Esophagus muscularis mucosa (tissue), 4 donors: ENCODE measurements around the gene RNF168. TPM values are rescaled to one million over a fixed set of nuclear protein-coding genes. Genes with fewer than 3 reads are reported as not detected.
"Not testable (repeated sequence)": the region's sequence is repeated elsewhere in the genome, so short reads cannot be mapped to it uniquely, and the experiment has no call there.

Experiments
- DNase-seq: peaks from one replicate; pipeline ENCODE4 v3.0.0-alpha.2; 2017; ENCODE audit errors: extremely low spot score
- H3K27ac ChIP-seq, 4 donors: fragments of 200-600 bp; sonication (generic); replicated peaks in 1 of 4; 1 replicate in 3 of 4; 2 replicates in 1 of 4; pipeline ENCODE4 v1.5.1; 2016 to 2019; ENCODE audit warnings: mild to moderate bottlenecking in 1 of 4
- H3K27me3 ChIP-seq, 4 donors: fragments of 200-600 bp; sonication (generic); one replicate each; pipeline versions ENCODE4 v1.5.1 to v1.6.0; 2016 to 2019
- H3K36me3 ChIP-seq, 4 donors: fragments of 200-600 bp; sonication (generic); one replicate each; pipeline ENCODE4 v1.5.1; 2016 to 2019
- H3K4me1 ChIP-seq, 4 donors: fragments of 200-600 bp; sonication (generic); one replicate each; pipeline ENCODE4 v1.5.1; 2016 to 2019
- H3K4me3 ChIP-seq, 4 donors: fragments of 200-600 bp; sonication (generic); 1 replicate in 2 of 4; 2 replicates in 2 of 4; pipeline ENCODE4 v1.5.1; 2016 to 2019; ENCODE audit warnings: mild to moderate bottlenecking in 4 of 4, moderate library complexity in 1 of 4
- H3K9me3 ChIP-seq, 4 donors: fragments of 200-600 bp; sonication (generic); 1 replicate in 3 of 4; 2 replicates in 1 of 4; pipeline ENCODE4 v1.5.1; 2016 to 2019
- CTCF ChIP-seq, 3 experiments: fragments of 200-600 bp in 2 of 3; fragments of 450-650 bp in 1 of 3; sonication (generic) in 2 of 3; IDR thresholded peaks; one replicate each; pipeline ENCODE4 v1.5.1; 2017 to 2019; ENCODE audit warnings: antibody characterized with exemption in 3 of 3, mild to moderate bottlenecking in 2 of 3, moderate library complexity in 1 of 3
- EP300 ChIP-seq: sonication (generic); formaldehyde crosslinking; IDR thresholded peaks from one replicate; pipeline ENCODE4 v1.6.1; 2017; ENCODE audit warnings: antibody characterized with exemption
- POLR2A ChIP-seq: fragments of 450-650 bp; IDR thresholded peaks from one replicate; pipeline ENCODE4 v1.6.1; 2017; ENCODE audit warnings: antibody characterized with exemption, moderate library complexity, mild to moderate bottlenecking, low read depth
- POLR2AphosphoS5 ChIP-seq, 2 donors: sonication (generic); formaldehyde crosslinking; IDR thresholded peaks; one replicate each; pipeline ENCODE4 v1.6.1; 2017; ENCODE audit warnings: antibody characterized with exemption in 2 of 2
- WGBS: methylation state at CpG from one replicate; pipeline ENCODE4 v1.1.5; 2018; 5-methylcytosine and 5-hydroxymethylcytosine counted together
- intact Hi-C: fragments of 100-400 bp; cut with DNase I; formaldehyde crosslinking; loops from one replicate; pipeline ENCODE4 v1.15.1; 2023
- total RNA-seq, 4 donors: library from RNA; depleted of rRNA; stranded (reverse); fragments of >200 nt; gene quantifications; one replicate each; pipeline versions ENCODE4 v1.1.0 to v1.2.1, GENCODE V29; 2016

The RNF168 gene
- total RNA-seq, 4 donors from 2014 or later: 17.2 to 23.0 (median 22.3) TPM

GRCh38 chr3:196524527-196524926 is 21.0 kb upstream of the RNF168 start:
- no peak for TF ChIP-seq EP300
- TF ChIP-seq CTCF (IDR thresholded peaks at IDR 0.05): no peak
- no peak for TF ChIP-seq POLR2AphosphoS5 (IDR thresholded peaks at IDR 0.05)
- TF ChIP-seq POLR2A: no peak
- no peak overlapping the region for H3K4me3 ChIP-seq
- no peak overlapping the region for H3K27ac ChIP-seq
- no peak for DNase-seq
- no peaks in the 10 kb centered on the region for H3K27me3 ChIP-seq
- WGBS: 62% methylated on average over 5 of the region's 5 CpGs
- H3K4me1 ChIP-seq: peaks cover 0 to 11% (median 9%) of the 10 kb centered on the region in 4 donors
- H3K9me3 ChIP-seq: peaks cover 0 to 11% (median 10%) of the 10 kb centered on the region in 4 donors
- intact Hi-C loops: loop anchor here (10.0 kb wide), 1 partner anchor 450 kb away; no protein-coding TSS in a partner anchor
- no peaks in the 10 kb centered on the region for H3K36me3 ChIP-seq

- intact Hi-C loops: loop anchor here (10.0 kb wide), 1 partner anchor 449 kb away; no protein-coding TSS in a partner anchor
- H3K4me1 ChIP-seq: peaks cover 2 to 8% (median 5%) of the 10 kb centered on the region in 4 donors
- no peaks in the 10 kb centered on the region for H3K36me3 ChIP-seq
- peaks cover 0 to 18% (median 17%) of the 10 kb centered on the region in 4 donors for H3K9me3 ChIP-seq
- H3K27me3 ChIP-seq: no peaks in the 10 kb centered on the region
- no peak overlapping the region for H3K27ac ChIP-seq
- no peak overlapping the region for H3K4me3 ChIP-seq
- DNase-seq: no peak
- TF ChIP-seq EP300 (no peak), POLR2A (no peak), CTCF (IDR thresholded peaks at IDR 0.05) (no peak), POLR2AphosphoS5 (IDR thresholded peaks at IDR 0.05) (no peak)
- WGBS: 87% methylated on average over 4 of the region's 4 CpGs
Observed at GRCh38 chr3:196523841-196524240, 20.3 kb upstream of the RNF168 start.

GRCh38 chr3:196521291-196521690 is 17.7 kb upstream of the RNF168 start:
- H3K9me3 ChIP-seq: peaks cover 0 to 24% (median 23%) of the 10 kb centered on the region in 4 donors
- not testable (repeated sequence) for DNase-seq, H3K27me3 ChIP-seq, H3K4me1 ChIP-seq, H3K4me3 ChIP-seq, H3K27ac ChIP-seq, H3K36me3 ChIP-seq
- intact Hi-C loops: loop anchor here (10.0 kb wide), 1 partner anchor 446 kb away; no protein-coding TSS in a partner anchor
- 91% methylated on average over 12 of the region's 12 CpGs for WGBS

GRCh38 chr3:196519718-196520082 is 16.1 kb upstream of the RNF168 start:
- WGBS: 93% methylated on average over 5 of the region's 5 CpGs
- H3K4me3 ChIP-seq: no peak overlapping the region
- intact Hi-C loops: loop anchor here (2.0 to 10.0 kb wide), 2 partner anchors 267 to 445 kb away; no protein-coding TSS in a partner anchor

More at GRCh38 chr3:196519718-196520082, 16.1 kb upstream of the RNF168 start:
- no peak for DNase-seq
- H3K9me3 ChIP-seq: peaks cover 0 to 24% (median 23%) of the 10 kb centered on the region in 4 donors
- no peak for TF ChIP-seq POLR2A
- TF ChIP-seq EP300: no peak
- TF ChIP-seq CTCF (IDR thresholded peaks at IDR 0.05): no peak
- no peak for TF ChIP-seq POLR2AphosphoS5 (IDR thresholded peaks at IDR 0.05)
- H3K4me1 ChIP-seq: peaks cover 0 to 5% (median 0%) of the 10 kb centered on the region in 4 donors
- no peak overlapping the region for H3K27ac ChIP-seq
- H3K27me3 ChIP-seq: no peaks in the 10 kb centered on the region
- no peaks in the 10 kb centered on the region for H3K36me3 ChIP-seq
